ENCODE data around the gene OAT.

- TF ChIP-seq CTCF (conservative IDR thresholded peaks at IDR 0.05; ENCODE audit: low read length) (no peak), EZH2phosphoT487 (IDR thresholded peaks at IDR 0.05; ENCODE audit: borderline replicate concordance) (no peak)
Observed at GRCh38 chr10:124423813-124424212, 5.1 kb upstream of the OAT start.

Measured in Loucy (cell line).